HG02798 (cell line): ENCODE data around the gene LDLR.
"Not testable (repeated sequence)": the region's sequence is repeated elsewhere in the genome, so short reads cannot be mapped to it uniquely, and the experiment has no call there.

ENCODE experiments used
- ATAC-seq: cut with Tn5 transposase; IDR thresholded peaks from one replicate; pipeline ENCODE4 v1.9.1; 2021; ENCODE audit warnings: mild to moderate bottlenecking; ENCODE audit not compliant: unreplicated experiment, poor library complexity

LDLR gene

GRCh38 chr19:11102944-11103343 lies 13.7 kb downstream of the LDLR start:
- ATAC-seq: no peak

- ATAC-seq: not testable (repeated sequence)
These were observed 14.4 kb downstream of the LDLR start for GRCh38 chr19:11103667-11104066.

- no peak for ATAC-seq
These were observed 15.9 kb downstream of the LDLR start for GRCh38 chr19:11105014-11105636.

- ATAC-seq: no peak
These were observed 17.2 kb downstream of the LDLR start for GRCh38 chr19:11106477-11106876.

- no peak for ATAC-seq
These were observed 19.5 kb downstream of the LDLR start for GRCh38 chr19:11108746-11109145.

GRCh38 chr19:11111117-11111770 lies 22.0 kb downstream of the LDLR start:
- ATAC-seq: no peak

GRCh38 chr19:11111771-11112144 lies 22.5 kb downstream of the LDLR start:
- ATAC-seq: no peak

- ATAC-seq: no peak
These were observed 24.0 kb downstream of the LDLR start for GRCh38 chr19:11113140-11113708.

- no peak for ATAC-seq
These were observed 25.8 kb downstream of the LDLR start for GRCh38 chr19:11115042-11115441.

- no peak for ATAC-seq
These were observed 26.7 kb downstream of the LDLR start for GRCh38 chr19:11115895-11116446.

- no peak for ATAC-seq
These were observed 27.2 kb downstream of the LDLR start for GRCh38 chr19:11116507-11116906.

- ATAC-seq: not testable (repeated sequence)
These were observed 32.7 kb downstream of the LDLR start for GRCh38 chr19:11121963-11122362.

- ATAC-seq: no peak
These were observed 33.9 kb downstream of the LDLR start for GRCh38 chr19:11123114-11123513.

- ATAC-seq: not testable (repeated sequence)
These were observed 34.9 kb downstream of the LDLR start for GRCh38 chr19:11124157-11124556.

- ATAC-seq: no peak
These were observed 36.9 kb downstream of the LDLR start for GRCh38 chr19:11125994-11126685.

GRCh38 chr19:11127905-11128304 lies 38.6 kb downstream of the LDLR start:
- ATAC-seq: no peak

GRCh38 chr19:11130824-11131455 lies 41.7 kb downstream of the LDLR start:
- ATAC-seq: no peak

GRCh38 chr19:11131471-11131870 lies 42.2 kb downstream of the LDLR start:
- no peak for ATAC-seq

- no peak for ATAC-seq
These were observed 47.3 kb downstream of the LDLR start for GRCh38 chr19:11136400-11137101.
